Karpas-422 (cell line): Measurements from ENCODE around the gene EPHA1. TPM values are rescaled to one million over a fixed set of nuclear protein-coding genes. Genes with fewer than 3 reads are reported as not detected.

Experiments
- DNase-seq: peaks from one replicate; pipeline ENCODE4 v3.0.0-alpha.2; 2015
- H2AFZ ChIP-seq: fragments of 200-600 bp; sonication (generic); 2 replicates; pipeline ENCODE4 v1.6.1; 2014; ENCODE audit warnings: antibody characterized with exemption, low read length, mixed read lengths
- H3K27ac ChIP-seq: fragments of 200-600 bp; sonication (generic); 2 replicates; pipeline ENCODE4 v1.5.1; 2014; ENCODE audit warnings: mild to moderate bottlenecking, low read length, moderate library complexity
- H3K27me3 ChIP-seq: fragments of 200-600 bp; sonication (generic); 2 replicates; pipeline ENCODE4 v1.6.1; 2014; ENCODE audit warnings: low read length, mixed read lengths
- H3K36me3 ChIP-seq: fragments of 200-600 bp; sonication (generic); 2 replicates; pipeline ENCODE4 v1.6.1; 2014; ENCODE audit warnings: low read length, mixed read lengths; ENCODE audit not compliant: insufficient read depth
- H3K4me1 ChIP-seq: fragments of 200-600 bp; sonication (generic); 2 replicates; pipeline ENCODE4 v1.6.1; 2014; ENCODE audit warnings: mild to moderate bottlenecking, low read length, mixed read lengths
- H3K4me2 ChIP-seq: fragments of 200-600 bp; sonication (generic); 2 replicates; pipeline ENCODE4 v1.6.1; 2014; ENCODE audit warnings: low read length, low read depth, mild to moderate bottlenecking; ENCODE audit not compliant: poor library complexity, severe bottlenecking
- H3K4me3 ChIP-seq: fragments of 200-600 bp; sonication (generic); 2 replicates; pipeline ENCODE4 v1.5.1; 2014; ENCODE audit warnings: mild to moderate bottlenecking, antibody characterized with exemption, low read length, mixed read lengths
- H3K79me2 ChIP-seq: fragments of 200-600 bp; sonication (generic); 2 replicates; pipeline ENCODE4 v1.6.1; 2014; ENCODE audit warnings: mild to moderate bottlenecking, low read length, mixed read lengths
- H3K9ac ChIP-seq: fragments of 200-600 bp; sonication (generic); 2 replicates; pipeline ENCODE4 v1.6.0; 2014; ENCODE audit warnings: low read length
- H3K9me2 ChIP-seq: fragments of 200-600 bp; sonication (generic), shearing (Covaris generic); replicated peaks from 2 replicates; pipeline ENCODE4 v1.6.0; 2014; ENCODE audit warnings: mild to moderate bottlenecking, low read length, moderate library complexity; ENCODE audit not compliant: insufficient read depth
- H3K9me3 ChIP-seq: fragments of 300-700, 200-600 bp; sonication (generic); 2 replicates; pipeline ENCODE4 v1.6.1; 2014; ENCODE audit warnings: low read length, mixed read lengths
- H4K20me1 ChIP-seq: fragments of 200-600 bp; sonication (generic); 2 replicates; pipeline ENCODE4 v1.6.1; 2014; ENCODE audit warnings: mild to moderate bottlenecking, antibody characterized with exemption, low read length, low read depth; ENCODE audit not compliant: insufficient read depth
- total RNA-seq: library from RNA; depleted of rRNA; stranded (reverse); fragments of >200 nt; shearing (Covaris generic); gene quantifications from 2 replicates; pipeline ENCODE4 v1.2.3, GENCODE V29; 2014; ENCODE audit warnings: low replicate concordance

EPHA1 gene
- total RNA-seq, 1 experiment from 2014 or later: not detected

GRCh38 chr7:143369678-143370651 lies 38.7 kb downstream of the EPHA1 start:
- no peak overlapping the region for H3K9ac ChIP-seq
- H3K27me3 ChIP-seq: no peaks in the 10 kb centered on the region
- no peaks in the 10 kb centered on the region for H3K9me2 ChIP-seq
- H4K20me1 ChIP-seq: no peaks in the 10 kb centered on the region
- H3K79me2 ChIP-seq: no peaks in the 10 kb centered on the region
- H3K27ac ChIP-seq: no peak overlapping the region
- H3K4me1 ChIP-seq: peaks cover 8% of the 10 kb centered on the region
- H3K36me3 ChIP-seq: no peaks in the 10 kb centered on the region
- no peak overlapping the region for H3K4me2 ChIP-seq
- no peaks in the 10 kb centered on the region for H3K9me3 ChIP-seq
- no peak for DNase-seq
- H3K4me3 ChIP-seq: no peak overlapping the region
- H2AFZ ChIP-seq: no peak overlapping the region

GRCh38 chr7:143368387-143368786 lies 40.3 kb downstream of the EPHA1 start:
- no peak for DNase-seq
- H3K27ac ChIP-seq: no peak overlapping the region
- H2AFZ ChIP-seq: no peak overlapping the region
- H4K20me1 ChIP-seq: no peaks in the 10 kb centered on the region
- no peaks in the 10 kb centered on the region for H3K36me3 ChIP-seq
- no peak overlapping the region for H3K9ac ChIP-seq
- H3K9me3 ChIP-seq: no peaks in the 10 kb centered on the region
- no peaks in the 10 kb centered on the region for H3K4me1 ChIP-seq
- H3K4me2 ChIP-seq: no peak overlapping the region
- H3K9me2 ChIP-seq: no peaks in the 10 kb centered on the region
- H3K4me3 ChIP-seq: no peak overlapping the region
- no peaks in the 10 kb centered on the region for H3K27me3 ChIP-seq
- no peaks in the 10 kb centered on the region for H3K79me2 ChIP-seq

GRCh38 chr7:143367972-143368371 lies 40.7 kb downstream of the EPHA1 start:
- no peaks in the 10 kb centered on the region for H3K27me3 ChIP-seq
- no peaks in the 10 kb centered on the region for H3K9me2 ChIP-seq
- no peak overlapping the region for H3K4me3 ChIP-seq
- no peak overlapping the region for H3K9ac ChIP-seq
- no peaks in the 10 kb centered on the region for H3K9me3 ChIP-seq
- H3K4me2 ChIP-seq: no peak overlapping the region
- H4K20me1 ChIP-seq: no peaks in the 10 kb centered on the region
- no peaks in the 10 kb centered on the region for H3K36me3 ChIP-seq
- H3K79me2 ChIP-seq: no peaks in the 10 kb centered on the region
- DNase-seq: no peak
- no peaks in the 10 kb centered on the region for H3K4me1 ChIP-seq
- H3K27ac ChIP-seq: no peak overlapping the region
- H2AFZ ChIP-seq: no peak overlapping the region

DNA sequence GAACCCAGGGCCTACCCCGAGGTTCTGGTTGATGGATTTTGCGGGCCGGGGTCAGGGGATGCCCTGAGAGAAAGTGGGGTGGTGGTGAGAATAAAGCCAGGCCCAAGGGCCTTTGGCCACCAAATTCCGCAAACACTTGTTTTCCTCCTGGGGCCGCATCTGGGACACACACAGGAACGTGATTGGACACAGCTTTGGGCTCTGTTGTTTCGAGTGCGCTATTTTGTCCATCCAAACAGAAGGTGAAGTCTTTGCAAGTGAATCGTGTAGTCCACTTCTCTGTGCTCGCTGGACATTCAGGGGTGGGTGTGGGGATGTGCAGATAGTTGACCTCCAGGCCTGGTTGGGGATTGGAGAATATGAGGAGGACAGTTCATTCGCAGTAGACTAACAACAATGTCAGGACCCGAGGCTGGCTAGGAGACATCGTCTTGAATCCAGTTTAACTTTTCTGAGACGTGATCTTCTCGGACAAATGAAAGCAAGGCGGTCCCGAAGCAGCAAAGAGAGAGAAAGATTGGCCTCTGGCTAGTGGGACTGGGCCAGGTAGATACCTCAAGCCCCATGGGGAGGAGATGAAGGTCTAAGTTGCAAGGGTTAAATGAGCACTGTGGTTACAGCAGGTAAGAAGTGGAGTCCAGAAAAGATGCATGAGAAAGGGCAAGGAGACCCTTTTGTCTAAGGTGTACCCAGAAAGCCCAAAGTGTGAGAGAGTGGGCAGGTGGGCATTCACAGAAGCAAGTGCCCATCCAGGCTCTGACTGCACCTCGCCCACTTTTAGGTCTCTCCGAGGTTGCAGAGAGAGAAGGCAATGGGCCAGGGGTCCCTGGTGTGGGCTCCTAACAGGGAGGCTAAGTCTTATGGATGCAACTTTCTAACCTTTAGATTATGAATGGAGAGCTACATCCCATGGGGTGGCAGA lies 45.4 kb downstream of the EPHA1 start:
- H3K4me3 ChIP-seq: no peak overlapping the region
- no peaks in the 10 kb centered on the region for H4K20me1 ChIP-seq
- H3K9me3 ChIP-seq: no peaks in the 10 kb centered on the region
- no peak overlapping the region for H3K4me2 ChIP-seq
- H3K27me3 ChIP-seq: no peaks in the 10 kb centered on the region
- H3K79me2 ChIP-seq: no peaks in the 10 kb centered on the region
- H3K9me2 ChIP-seq: no peaks in the 10 kb centered on the region
- DNase-seq: no peak
- H2AFZ ChIP-seq: no peak overlapping the region
- H3K4me1 ChIP-seq: no peaks in the 10 kb centered on the region
- no peak overlapping the region for H3K27ac ChIP-seq
- H3K9ac ChIP-seq: no peak overlapping the region
- no peaks in the 10 kb centered on the region for H3K36me3 ChIP-seq

GRCh38 chr7:143362131-143363015 lies 46.3 kb downstream of the EPHA1 start, which contains the start of gene FAM131B:
FAM131B (minus strand) TSS chr7:143362713; CDS start chr7:143362603, 110 bp downstream.
- H3K27me3 ChIP-seq: no peaks in the 10 kb centered on the region
- H3K9me2 ChIP-seq: no peaks in the 10 kb centered on the region
- H3K9ac ChIP-seq: no peak within 1 kb of the TSS
- no peak within 1 kb of the TSS for H3K4me2 ChIP-seq
- no peak within 1 kb of the TSS for H2AFZ ChIP-seq
- no peak within 1 kb of the TSS for H3K27ac ChIP-seq
- H4K20me1 ChIP-seq: no peaks in the 10 kb centered on the region
- no peak for DNase-seq
- H3K4me1 ChIP-seq: no peaks in the 10 kb centered on the region
- H3K36me3 ChIP-seq: no peaks in the 10 kb centered on the region
- no peaks in the 10 kb centered on the region for H3K79me2 ChIP-seq
- H3K4me3 ChIP-seq: no peak within 1 kb of the TSS
- no peaks in the 10 kb centered on the region for H3K9me3 ChIP-seq

DNA sequence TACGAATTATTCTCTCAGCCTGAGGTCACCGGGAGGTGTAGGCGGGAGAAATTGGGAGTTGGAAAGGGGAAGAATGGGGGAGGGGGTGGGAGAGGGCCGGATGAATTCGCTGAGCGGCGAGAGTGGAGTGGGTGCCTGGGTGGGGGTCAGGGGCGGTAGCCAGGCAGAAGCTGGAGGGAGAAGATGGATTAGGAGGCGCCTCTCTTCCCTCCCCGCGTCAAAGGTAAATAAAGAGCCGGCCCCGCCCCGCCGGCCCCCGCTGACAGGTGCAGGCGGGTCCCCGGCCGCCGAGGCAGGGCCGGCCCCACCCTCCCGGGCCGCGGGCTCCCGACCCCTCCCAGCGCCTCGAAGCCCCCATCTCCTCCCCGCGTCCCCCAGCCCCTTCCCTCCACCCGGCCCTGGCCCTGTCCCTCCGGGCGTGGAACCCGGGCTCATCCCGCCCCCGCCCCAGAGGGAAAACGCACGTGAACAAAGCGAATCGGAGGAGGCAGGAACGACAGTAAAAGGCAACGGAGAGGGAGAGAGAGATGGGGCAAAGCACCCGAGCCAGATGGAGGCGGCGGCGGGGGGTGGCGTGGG lies 47.0 kb downstream of the EPHA1 start:
- DNase-seq: no peak
- no peak overlapping the region for H3K4me2 ChIP-seq
- H3K9me2 ChIP-seq: no peaks in the 10 kb centered on the region
- no peaks in the 10 kb centered on the region for H3K36me3 ChIP-seq
- H3K4me1 ChIP-seq: no peaks in the 10 kb centered on the region
- H3K4me3 ChIP-seq: no peak overlapping the region
- no peak overlapping the region for H2AFZ ChIP-seq
- no peaks in the 10 kb centered on the region for H3K9me3 ChIP-seq
- H3K27ac ChIP-seq: no peak overlapping the region
- H3K79me2 ChIP-seq: no peaks in the 10 kb centered on the region
- no peak overlapping the region for H3K9ac ChIP-seq
- no peaks in the 10 kb centered on the region for H3K27me3 ChIP-seq
- no peaks in the 10 kb centered on the region for H4K20me1 ChIP-seq

- Histone ChIP-seq H3K36me3 (no peaks in the 10 kb centered on the region), H3K4me1 (no peaks in the 10 kb centered on the region), H3K79me2 (no peaks in the 10 kb centered on the region), H3K9me2 (no peaks in the 10 kb centered on the region), H4K20me1 (no peaks in the 10 kb centered on the region), H3K9me3 (no peaks in the 10 kb centered on the region), H3K4me2 (no peak overlapping the region), H3K27me3 (no peaks in the 10 kb centered on the region), H3K9ac (no peak overlapping the region), H3K27ac (no peak overlapping the region), H3K4me3 (no peak overlapping the region), H2AFZ (no peak overlapping the region)
- no peak for DNase-seq
Measured at GRCh38 chr7:143360788-143361551, 47.7 kb downstream of the EPHA1 start.
